Measurements from ENCODE around the gene PAPPA2.

GRCh38 chr1:176515310-176515709, 52.3 kb downstream of the PAPPA2 start:
- TF ChIP-seq, protein P1, sequence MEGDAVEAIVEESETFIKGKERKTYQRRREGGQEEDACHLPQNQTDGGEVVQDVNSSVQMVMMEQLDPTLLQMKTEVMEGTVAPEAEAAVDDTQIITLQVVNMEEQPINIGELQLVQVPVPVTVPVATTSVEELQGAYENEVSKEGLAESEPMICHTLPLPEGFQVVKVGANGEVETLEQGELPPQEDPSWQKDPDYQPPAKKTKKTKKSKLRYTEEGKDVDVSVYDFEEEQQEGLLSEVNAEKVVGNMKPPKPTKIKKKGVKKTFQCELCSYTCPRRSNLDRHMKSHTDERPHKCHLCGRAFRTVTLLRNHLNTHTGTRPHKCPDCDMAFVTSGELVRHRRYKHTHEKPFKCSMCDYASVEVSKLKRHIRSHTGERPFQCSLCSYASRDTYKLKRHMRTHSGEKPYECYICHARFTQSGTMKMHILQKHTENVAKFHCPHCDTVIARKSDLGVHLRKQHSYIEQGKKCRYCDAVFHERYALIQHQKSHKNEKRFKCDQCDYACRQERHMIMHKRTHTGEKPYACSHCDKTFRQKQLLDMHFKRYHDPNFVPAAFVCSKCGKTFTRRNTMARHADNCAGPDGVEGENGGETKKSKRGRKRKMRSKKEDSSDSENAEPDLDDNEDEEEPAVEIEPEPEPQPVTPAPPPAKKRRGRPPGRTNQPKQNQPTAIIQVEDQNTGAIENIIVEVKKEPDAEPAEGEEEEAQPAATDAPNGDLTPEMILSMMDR (conservative IDR thresholded peaks at IDR 0.05; ENCODE audit: low read length) = no peak
- TF ChIP-seq EZH2phosphoT487 (IDR thresholded peaks at IDR 0.05; ENCODE audit: borderline replicate concordance, low read depth, low read length) = no peak

All from OCI-LY7 (cell line).